Lung microvascular endothelial cell (primary cell): ENCODE data around the gene PPAN. TPM values are rescaled to one million over a fixed set of nuclear protein-coding genes. Genes with fewer than 3 reads are reported as not detected.

ENCODE experiments used
- DNase-seq, 2 donors: peaks; one replicate each; pipeline versions ENCODE4 v3.0.0 to v3.0.0-alpha.2; 2010; ENCODE audit warnings: low read depth in 2 of 2
- total RNA-seq: library from RNA; depleted of rRNA; stranded (reverse); fragments of >200 nt; gene quantifications from 2 replicates; pipeline ENCODE4 v1.2.1, GENCODE V29; 2014

Gene PPAN
- total RNA-seq, 1 donor from 2014 or later: 23.0 TPM

GRCh38 chr19:10092648-10093294 is 13.4 kb upstream of the PPAN start:
- DNase-seq: no peak

- no peak for DNase-seq
Measured at GRCh38 chr19:10093295-10094186, 12.6 kb upstream of the PPAN start.

DNA sequence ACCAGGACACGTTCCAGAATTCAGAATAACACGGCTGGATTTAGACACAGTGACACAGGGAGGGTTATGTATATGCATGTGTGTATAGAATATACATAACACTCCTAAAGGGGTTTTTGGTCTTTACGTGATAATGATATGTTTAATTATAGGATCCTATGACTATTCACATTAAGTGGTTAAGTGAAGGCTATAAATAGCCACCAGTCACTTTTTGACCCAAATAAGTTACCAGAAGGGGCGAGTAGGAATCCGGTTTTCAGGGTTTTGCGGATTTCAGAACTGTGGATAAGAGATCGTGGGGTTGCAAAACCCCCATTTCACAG is 10.6 kb upstream of the PPAN start:
- no peak for DNase-seq

DNA sequence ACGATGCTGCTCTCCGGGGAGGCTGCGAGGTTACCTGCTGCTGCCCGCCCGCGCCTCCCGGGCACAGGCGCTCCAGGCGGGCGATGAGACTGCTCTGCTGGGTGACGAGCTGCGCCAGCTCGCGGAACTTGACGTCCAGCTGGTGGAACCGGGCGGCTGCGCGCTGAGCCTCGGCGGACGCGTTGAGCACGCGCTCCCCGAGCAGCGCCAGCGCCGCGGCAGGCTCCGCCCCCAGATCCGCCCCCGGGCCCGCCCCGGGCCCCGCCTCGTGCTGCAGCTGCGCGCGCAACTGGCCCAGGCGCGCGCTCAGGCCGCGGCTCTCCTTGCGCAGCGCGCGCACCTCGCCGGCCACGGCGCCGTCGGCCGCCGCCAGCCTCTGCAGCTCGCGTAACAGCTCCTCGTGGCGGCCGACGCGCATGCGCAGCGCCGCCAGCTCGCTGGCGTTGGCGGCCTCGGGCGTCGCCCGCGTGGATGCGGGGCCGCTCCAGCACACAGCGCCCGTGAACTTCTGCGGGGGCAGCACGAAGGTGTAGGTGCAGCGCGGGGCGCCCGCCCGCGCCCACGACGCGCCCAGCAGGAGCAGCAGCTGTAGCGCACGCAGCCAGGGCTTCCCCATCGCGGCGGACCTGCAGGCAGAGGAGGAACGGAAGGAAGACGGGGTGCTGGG is 10.1 kb upstream of the PPAN start:
- peak; percentile 94 to 96 for DNase-seq

DNA sequence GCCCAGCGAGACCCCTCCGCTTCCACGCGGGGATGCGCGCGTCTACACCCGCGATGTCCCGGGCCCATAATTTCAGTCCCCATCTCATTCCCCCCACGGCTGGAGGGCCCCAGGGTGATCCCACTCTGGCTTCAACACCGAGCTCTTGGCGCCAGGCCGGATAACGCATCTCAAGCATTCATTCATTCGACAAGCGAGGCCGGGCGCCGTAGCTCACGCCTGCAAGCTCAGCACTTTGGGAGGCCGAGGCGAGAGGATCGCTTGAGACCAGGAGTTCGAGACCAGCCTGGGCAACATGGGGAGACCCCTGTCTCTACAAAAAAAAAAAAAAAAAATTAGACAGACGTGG is 9.6 kb upstream of the PPAN start:
- DNase-seq: peak in 1 of 2 donors; percentile 31

DNA sequence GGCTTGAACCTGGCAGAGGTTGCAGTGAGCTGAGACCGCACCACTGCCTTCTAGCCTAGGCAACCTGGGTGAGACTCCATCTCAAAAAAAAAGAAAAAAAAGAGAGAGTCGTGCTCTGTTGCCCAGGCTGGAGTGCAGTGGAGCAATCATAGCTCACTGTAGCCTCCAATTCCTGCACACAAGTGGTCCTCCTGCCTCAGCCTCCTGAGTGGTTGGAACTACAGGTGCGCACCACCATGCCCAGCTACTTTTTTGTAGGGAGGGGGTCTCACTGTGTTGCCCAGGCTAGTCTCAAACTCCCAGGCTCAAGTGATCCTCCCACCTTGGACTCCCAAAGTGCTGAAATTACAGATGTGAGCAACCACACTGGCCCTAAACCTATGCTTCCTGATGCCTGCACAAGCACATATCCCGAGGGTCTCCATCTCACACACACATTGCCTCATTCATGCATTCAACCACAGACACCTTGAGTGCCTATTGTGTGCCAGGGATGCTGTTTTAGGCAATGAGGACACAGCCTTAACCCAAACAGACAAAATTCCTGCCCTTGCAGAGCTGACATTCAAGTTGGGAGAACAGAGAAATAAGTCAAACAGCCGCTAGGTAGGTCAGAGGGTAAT is 5.9 kb upstream of the PPAN start:
- no peak for DNase-seq

DNA sequence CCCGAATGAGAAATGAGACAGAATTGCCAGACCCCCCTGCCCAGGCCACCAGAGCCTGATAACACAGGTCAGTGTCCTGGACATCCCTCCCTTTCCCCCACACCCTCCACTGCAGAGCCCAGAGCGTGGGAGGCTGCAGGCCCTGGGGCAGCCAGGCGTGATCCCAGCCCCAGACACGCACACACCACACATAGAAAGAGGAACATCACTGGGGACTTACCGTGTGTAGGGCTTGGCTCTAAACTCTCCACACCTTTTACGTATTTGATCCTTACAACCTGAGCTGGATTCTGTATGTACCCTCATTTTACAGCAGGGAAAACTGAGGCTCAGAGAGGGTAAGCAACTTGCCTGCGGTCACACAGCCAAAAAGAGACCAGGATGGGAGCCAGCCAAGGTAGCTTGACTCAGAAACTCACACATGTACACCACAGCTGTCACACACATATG is 3.4 kb upstream of the PPAN start:
- no peak for DNase-seq

DNA sequence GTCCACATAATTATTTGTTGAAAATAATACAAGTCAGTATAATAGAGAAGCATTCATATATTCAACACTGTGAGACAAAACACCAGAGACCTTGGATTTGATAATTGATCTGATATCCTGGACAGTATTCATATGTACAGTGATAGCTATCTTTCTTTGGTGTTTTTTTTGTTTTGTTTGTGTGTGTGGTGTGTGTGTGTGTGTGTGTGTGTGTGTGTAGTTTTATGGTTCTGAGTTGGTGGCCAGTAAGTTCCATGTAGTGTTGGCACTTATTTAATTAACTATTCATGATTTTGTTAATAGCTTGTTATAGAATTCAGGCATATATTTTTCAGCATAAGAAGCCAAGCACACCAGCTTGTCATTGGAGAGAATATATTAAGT is 2.0 kb upstream of the PPAN start:
- no peak for DNase-seq

GRCh38 chr19:10104665-10105508 is 1.3 kb upstream of the PPAN start:
- DNase-seq: no peak

DNA sequence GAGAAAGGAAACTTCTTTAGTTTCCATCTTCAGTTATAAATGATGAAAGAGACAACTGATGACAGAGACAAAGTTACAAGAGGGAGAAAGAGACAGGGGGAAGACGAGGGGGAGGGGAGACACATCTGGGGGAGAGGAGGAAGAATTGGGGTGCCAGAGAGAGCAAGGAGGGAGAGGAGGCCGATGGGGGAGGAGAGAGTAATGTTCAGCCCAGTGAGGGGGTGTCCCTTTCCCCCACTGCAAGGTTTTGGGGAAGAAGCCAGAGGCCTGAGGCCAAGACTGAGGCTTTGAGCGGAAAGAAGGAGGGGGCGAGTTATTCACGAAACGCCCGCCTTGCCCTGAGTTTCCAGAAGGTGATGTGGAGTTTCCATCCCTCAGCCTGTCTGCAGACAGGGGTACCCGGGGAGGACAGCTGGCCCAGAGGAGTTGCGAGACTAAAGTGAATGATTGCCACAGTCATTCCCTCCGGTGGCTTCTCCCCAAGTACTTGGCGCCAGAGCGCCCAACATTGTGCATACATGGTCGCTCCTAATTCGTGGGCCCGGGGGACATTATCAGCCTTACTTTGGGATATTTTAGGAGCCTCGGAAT is 558 bp upstream of the PPAN start:
- no peak for DNase-seq

DNA sequence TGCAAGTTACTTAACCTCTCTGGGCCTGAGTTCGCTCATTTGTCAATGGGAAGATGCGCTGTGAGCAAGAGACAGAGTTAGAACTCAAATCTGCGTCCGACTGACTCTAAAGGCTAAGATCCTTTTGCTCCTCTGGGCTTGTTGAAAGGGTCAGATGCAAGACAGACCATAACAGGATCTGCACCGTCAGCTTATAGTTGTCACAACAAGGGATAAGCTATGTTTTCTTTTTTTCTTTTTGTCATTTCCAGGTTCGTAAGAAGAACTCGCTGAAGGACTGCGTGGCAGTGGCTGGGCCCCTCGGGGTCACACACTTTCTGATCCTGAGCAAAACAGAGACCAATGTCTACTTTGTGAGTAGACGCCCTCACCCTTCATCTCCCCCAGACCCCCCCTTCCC is 1.1 kb downstream of the PPAN start:
- DNase-seq: no peak

- no peak for DNase-seq
Measured at GRCh38 chr19:10107817-10108367, 1.7 kb downstream of the PPAN start.

- DNase-seq: no peak
Measured at GRCh38 chr19:10109528-10109927, 3.4 kb downstream of the PPAN start.

GRCh38 chr19:10110076-10110971 is 4.2 kb downstream of the PPAN start:
- no peak for DNase-seq

- DNase-seq: no peak
Measured at GRCh38 chr19:10110972-10111317, 4.8 kb downstream of the PPAN start.

DNA sequence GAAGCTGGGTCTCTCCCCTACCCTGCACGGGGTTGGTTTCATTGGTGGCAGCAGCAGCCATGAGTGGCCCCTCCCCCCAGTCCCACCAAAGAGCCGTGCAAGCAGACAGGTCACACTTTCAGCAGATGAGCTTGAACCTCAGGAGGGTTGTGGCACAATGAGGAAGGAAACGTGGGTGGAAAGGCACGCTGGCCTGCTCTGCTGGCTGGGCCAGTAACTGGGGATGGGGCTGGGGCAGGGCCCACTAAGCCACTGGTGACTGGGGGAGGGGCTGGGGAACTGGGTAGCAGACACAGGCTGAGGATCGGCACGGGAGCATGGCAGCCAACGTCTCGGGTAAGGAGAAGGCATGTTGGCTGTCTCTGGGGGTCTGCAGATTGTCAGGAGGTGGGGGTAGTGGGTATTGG is 5.2 kb downstream of the PPAN start, which contains the start of gene P2RY11:
Gene P2RY11, plus strand, starts transcription at position 289 of the 407 bp plus-strand sequence. Its CDS starts 29 bp downstream, at position 318.
- DNase-seq: no peak

GRCh38 chr19:10112037-10112761 is 6.0 kb downstream of the PPAN start:
- no peak for DNase-seq

- peak; percentile 39 to 45 for DNase-seq
Measured at GRCh38 chr19:10112895-10113591, 6.9 kb downstream of the PPAN start.
